Colonic mucosa (tissue), 4 donors: Measurements from ENCODE around the gene ZNF384. TPM values are rescaled to one million over a fixed set of nuclear protein-coding genes. Genes with fewer than 3 reads are reported as not detected.

Source experiments
- DNase-seq: peaks from one replicate; pipeline ENCODE4 v3.0.0-alpha.2; 2020
- H3K27ac ChIP-seq: fragments of 200-600 bp; one replicate; pipeline ENCODE4 v1.8.0; 2021
- H3K27me3 ChIP-seq: fragments of 200-600 bp; one replicate; pipeline ENCODE4 v1.8.0; 2021
- H3K36me3 ChIP-seq: fragments of 200-600 bp; one replicate; pipeline ENCODE4 v1.8.0; 2021
- H3K4me1 ChIP-seq: fragments of 200-600 bp; one replicate; pipeline ENCODE4 v1.8.0; 2021; ENCODE audit warnings: mild to moderate bottlenecking
- H3K4me3 ChIP-seq: fragments of 200-600 bp; one replicate; pipeline ENCODE4 v1.8.0; 2021
- H3K9ac ChIP-seq, 2 donors: one replicate each; pipeline ENCODE4 v1.7.0; 2013; ENCODE audit warnings: control low read depth in 2 of 2, low read depth in 2 of 2, low read length in 2 of 2
- H3K9me3 ChIP-seq: fragments of 200-600 bp; one replicate; pipeline ENCODE4 v1.8.0; 2021
- CTCF ChIP-seq: fragments of 200-600 bp; IDR thresholded peaks from one replicate; pipeline ENCODE4 v1.8.0; 2022; ENCODE audit warnings: antibody characterized with exemption, mild to moderate bottlenecking
- intact Hi-C: fragments of 100-400 bp; cut with DNase I; formaldehyde crosslinking; loops from one replicate; pipeline ENCODE4 v1.14.1; 2022
- total RNA-seq, 2 donors: library from RNA; stranded (reverse); fragmentation: NEBNext Ultra II Directional in 1 of 2; extraction: Animal tissue kit (Norgen Biotek cat#: 25700) in 1 of 2; gene quantifications; one replicate each; pipeline ENCODE4 v1.2.1, GENCODE V29; 2021
- donor health status: healthy.
- donor health status: DM: no; HTN: no; CAD: no.
- donor health status: DM: no; HTN: no; CAD: no.

Gene ZNF384
- total RNA-seq, 2 donors from 2014 or later = 50.0 to 53.6 TPM

GRCh38 chr12:6684609-6685008 lies 4.6 kb downstream of the ZNF384 start:
- Histone ChIP-seq H3K27me3 (no peaks in the 10 kb centered on the region), H3K4me3 (no peak overlapping the region), H3K27ac (no peak overlapping the region), H3K9ac (no peak overlapping the region), H3K4me1 (peaks cover 8% of the 10 kb centered on the region), H3K36me3 (peaks cover 5% of the 10 kb centered on the region), H3K9me3 (no peaks in the 10 kb centered on the region)
- peak; percentile 49 for DNase-seq
- peak; percentile 31 for TF ChIP-seq CTCF
- intact Hi-C loops = loop anchor here (5.0 kb wide), 1 partner anchor 67 kb away; no protein-coding TSS in a partner anchor

GRCh38 chr12:6676962-6677361 lies 12.2 kb downstream of the ZNF384 start:
- H3K4me1 ChIP-seq = no peaks in the 10 kb centered on the region
- peaks cover 47% of the 10 kb centered on the region for H3K36me3 ChIP-seq
- H3K9me3 ChIP-seq = no peaks in the 10 kb centered on the region
- TF ChIP-seq CTCF = no peak
- intact Hi-C loops = no loop called here
- no peaks in the 10 kb centered on the region for H3K27me3 ChIP-seq
- no peak overlapping the region for H3K27ac ChIP-seq
- no peak for DNase-seq
- H3K9ac ChIP-seq = no peak overlapping the region
- H3K4me3 ChIP-seq = no peak overlapping the region

- no peak for DNase-seq
- Histone ChIP-seq H3K9me3 (no peaks in the 10 kb centered on the region), H3K27ac (no peak overlapping the region), H3K4me1 (no peaks in the 10 kb centered on the region), H3K9ac (no peak overlapping the region), H3K27me3 (no peaks in the 10 kb centered on the region), H3K4me3 (no peak overlapping the region), H3K36me3 (peaks cover 56% of the 10 kb centered on the region)
- intact Hi-C loops = no loop called here
- no peak for TF ChIP-seq CTCF
Observed at GRCh38 chr12:6672143-6672542, 17.0 kb downstream of the ZNF384 start.

GRCh38 chr12:6667559-6668210 lies 21.5 kb downstream of the ZNF384 start:
- Histone ChIP-seq H3K4me1 (no peaks in the 10 kb centered on the region), H3K36me3 (peaks cover 46% of the 10 kb centered on the region), H3K9ac (no peak overlapping the region), H3K27ac (no peak overlapping the region), H3K4me3 (no peak overlapping the region), H3K9me3 (no peaks in the 10 kb centered on the region), H3K27me3 (no peaks in the 10 kb centered on the region)
- intact Hi-C loops = no loop called here
- DNase-seq = no peak
- peak; percentile 14 for TF ChIP-seq CTCF

- no peak overlapping the region for H3K4me3 ChIP-seq
- no peaks in the 10 kb centered on the region for H3K9me3 ChIP-seq
- DNase-seq = no peak
- H3K27me3 ChIP-seq = no peaks in the 10 kb centered on the region
- H3K4me1 ChIP-seq = no peaks in the 10 kb centered on the region
- intact Hi-C loops = no loop called here
- no peak overlapping the region for H3K9ac ChIP-seq
- H3K27ac ChIP-seq = no peak overlapping the region
- no peak for TF ChIP-seq CTCF
- H3K36me3 ChIP-seq = peaks cover 32% of the 10 kb centered on the region
Observed at GRCh38 chr12:6666211-6666610, 23.0 kb downstream of the ZNF384 start.
